ENCODE data around the gene GARIN3. TPM values are rescaled to one million over a fixed set of nuclear protein-coding genes. Genes with fewer than 3 reads are reported as not detected.

The GARIN3 gene
- total RNA-seq, 1 experiment from 2014 or later = not detected

DNA sequence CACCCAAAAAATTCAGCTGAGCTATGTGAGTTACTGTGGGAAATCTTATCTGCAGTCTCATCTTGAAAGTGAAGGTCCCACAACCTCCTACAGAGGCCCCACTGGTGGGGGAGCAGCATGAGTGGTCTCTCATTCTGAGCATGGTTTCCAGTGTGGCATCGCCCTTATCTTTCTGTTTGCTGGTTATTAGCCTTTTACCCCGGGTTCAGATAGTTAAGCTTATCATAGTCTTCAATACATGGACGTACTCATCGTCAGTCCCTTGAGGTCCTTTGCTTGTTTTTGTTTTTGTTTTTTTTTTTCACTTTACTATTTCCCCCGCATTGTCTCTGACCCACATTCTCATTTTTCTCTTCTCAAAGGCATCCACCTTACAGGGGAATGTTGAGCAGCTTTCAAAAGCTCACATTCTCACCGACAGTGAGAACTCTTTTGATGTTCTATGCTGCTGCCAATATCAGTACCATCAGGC is 49.5 kb downstream of the GARIN3 start:
- H3K9ac ChIP-seq (ENCODE audit: extremely low read depth, insufficient read length, low read length) = no peak overlapping the region
- no peak overlapping the region for H2AK5ac ChIP-seq (ENCODE audit: insufficient read length, low read length)
- H3K9me3 ChIP-seq (ENCODE audit: control insufficient read depth, low read depth, low read length) = no peaks in the 10 kb centered on the region
- no peak overlapping the region for H2BK120ac ChIP-seq (ENCODE audit: low read depth, low read length, poor library complexity, severe bottlenecking)
- DNase-seq = no peak
- H3K23me2 ChIP-seq (ENCODE audit: insufficient read length, low read depth, low read length, poor library complexity, severe bottlenecking) = no peaks in the 10 kb centered on the region
- Mint-ChIP-seq H3K4me1 (peaks cover 8% of the 10 kb centered on the region in 2 experiments; a peak in 3 of 4 replicates), H3K4me3 (no peak overlapping the region), H3K27ac (no peak overlapping the region; a peak in 1 of 7 replicates), H3K9me3 (no peaks in the 10 kb centered on the region; a peak in 2 of 5 replicates), H3K36me3 (ENCODE audit: insufficient read depth in 1 of 3, low read depth in 3 of 3) (0 out of 7 replicates have a peak, but pooled peaks cover 0 to under 1% (median 0%) of the 10 kb centered on the region in 3 experiments), H3K27me3 (ENCODE audit: low read depth) (no peaks in the 10 kb centered on the region)
- H3K27me3 ChIP-seq (ENCODE audit: insufficient read depth, low read length) = peaks cover 2% of the 10 kb centered on the region; the same call in 1 of the 2 replicates
- no peak overlapping the region for H2BK20ac ChIP-seq (ENCODE audit: low read depth, low read length, poor library complexity, severe bottlenecking)
- H3K4ac ChIP-seq (ENCODE audit: low read depth, low read length) = no peak overlapping the region
- H4K5ac ChIP-seq (ENCODE audit: insufficient read length, low read depth, low read length) = no peak overlapping the region
- WGBS (ENCODE audit: extremely low coverage, insufficient read length, low lambda C conversion rate) = no CpG with 5 or more reads among the region's 6 CpGs
- TF ChIP-seq, protein P1, sequence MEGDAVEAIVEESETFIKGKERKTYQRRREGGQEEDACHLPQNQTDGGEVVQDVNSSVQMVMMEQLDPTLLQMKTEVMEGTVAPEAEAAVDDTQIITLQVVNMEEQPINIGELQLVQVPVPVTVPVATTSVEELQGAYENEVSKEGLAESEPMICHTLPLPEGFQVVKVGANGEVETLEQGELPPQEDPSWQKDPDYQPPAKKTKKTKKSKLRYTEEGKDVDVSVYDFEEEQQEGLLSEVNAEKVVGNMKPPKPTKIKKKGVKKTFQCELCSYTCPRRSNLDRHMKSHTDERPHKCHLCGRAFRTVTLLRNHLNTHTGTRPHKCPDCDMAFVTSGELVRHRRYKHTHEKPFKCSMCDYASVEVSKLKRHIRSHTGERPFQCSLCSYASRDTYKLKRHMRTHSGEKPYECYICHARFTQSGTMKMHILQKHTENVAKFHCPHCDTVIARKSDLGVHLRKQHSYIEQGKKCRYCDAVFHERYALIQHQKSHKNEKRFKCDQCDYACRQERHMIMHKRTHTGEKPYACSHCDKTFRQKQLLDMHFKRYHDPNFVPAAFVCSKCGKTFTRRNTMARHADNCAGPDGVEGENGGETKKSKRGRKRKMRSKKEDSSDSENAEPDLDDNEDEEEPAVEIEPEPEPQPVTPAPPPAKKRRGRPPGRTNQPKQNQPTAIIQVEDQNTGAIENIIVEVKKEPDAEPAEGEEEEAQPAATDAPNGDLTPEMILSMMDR (conservative IDR thresholded peaks at IDR 0.05) = no peak
- no peak overlapping the region for H3K56ac ChIP-seq (ENCODE audit: insufficient read length, low read depth, low read length)
- no peak overlapping the region for H3T11ph ChIP-seq (ENCODE audit: low read length)
- H2BK12ac ChIP-seq (ENCODE audit: insufficient read length, low read depth, low read length) = no peak overlapping the region
- H3K79me2 ChIP-seq (ENCODE audit: insufficient read depth, low read length) = no peaks in the 10 kb centered on the region
- H4K8ac ChIP-seq (replicated peaks; ENCODE audit: insufficient read length, low read depth, low read length) = no peak overlapping the region
- H2BK15ac ChIP-seq (ENCODE audit: low read depth, low read length) = no peak overlapping the region
- no peaks in the 10 kb centered on the region for H3K79me1 ChIP-seq (ENCODE audit: insufficient read depth, low read depth, low read length, poor library complexity, severe bottlenecking)
- H3K14ac ChIP-seq (ENCODE audit: insufficient read depth, low read length) = no peak overlapping the region
- no peak overlapping the region for H2BK5ac ChIP-seq (ENCODE audit: insufficient read length, low read length)
- no peak overlapping the region for H4K91ac ChIP-seq (ENCODE audit: insufficient read length, low read depth, low read length)
- H3K23ac ChIP-seq (ENCODE audit: insufficient read length, low read depth, low read length) = no peak overlapping the region
- no peaks in the 10 kb centered on the region for H4K20me1 ChIP-seq (ENCODE audit: control insufficient read depth, insufficient read depth, insufficient read length)
- H3K4me1 ChIP-seq (ENCODE audit: insufficient read depth, low read length) = no peaks in the 10 kb centered on the region
- H3K27ac ChIP-seq (ENCODE audit: insufficient read length, low read depth, low read length) = no peak overlapping the region
- H3K18ac ChIP-seq (ENCODE audit: insufficient read length, low read depth, low read length) = no peak overlapping the region
- H2AFZ ChIP-seq (ENCODE audit: low read length) = no peak overlapping the region
- H3K4me2 ChIP-seq (ENCODE audit: insufficient read depth, insufficient read length, low read length) = no peak overlapping the region

Measured in H9 (cell line).